ENCODE results near the gene FAM131B. TPM values are rescaled to one million over a fixed set of nuclear protein-coding genes. Genes with fewer than 3 reads are reported as not detected.
A peak's percentile ranks its signal among the peaks of the same experiment; 100 is the strongest.

The FAM131B gene
- total and polyA plus RNA-seq, 9 of the 15 experiments (the other 6 are each of a cell fraction or from before 2014, with no cell fraction given) = 0.03 to 0.04 TPM; not detected in 7

DNA sequence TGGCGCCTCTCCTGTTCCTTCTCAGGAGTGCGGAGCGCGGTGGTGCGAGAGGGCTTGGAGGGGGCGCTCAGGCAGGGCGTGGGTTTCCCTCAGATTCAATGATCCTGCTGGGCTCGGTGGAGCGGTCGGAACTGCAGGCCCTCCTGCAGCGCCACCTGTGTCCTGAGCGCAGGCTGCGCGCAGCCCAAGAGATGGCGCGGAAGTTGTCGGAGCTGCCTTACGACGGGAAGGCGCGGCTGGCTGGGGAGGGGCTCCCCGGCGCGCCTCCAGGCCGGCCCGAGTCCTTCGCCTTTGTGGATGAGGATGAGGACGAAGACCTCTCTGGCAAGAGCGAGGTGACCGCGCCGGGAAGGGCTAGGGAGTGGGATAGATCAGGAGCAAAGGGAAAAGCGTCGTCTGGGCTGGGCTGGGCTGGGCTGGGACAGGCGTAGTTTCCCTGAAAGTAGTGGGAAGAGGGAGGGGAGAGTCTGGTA lies 17.0 kb downstream of the FAM131B start (continued):
- peak; percentile 29 to 71 (median 70) for TF ChIP-seq YY1 (IDR thresholded peaks at IDR 0.05; ENCODE audit: borderline replicate concordance in 1 of 3, control insufficient read depth in 1 of 3, extremely low read depth in 1 of 3, insufficient read depth in 3 of 3, insufficient read length in 1 of 3, insufficient replicate concordance in 2 of 3, low read depth in 1 of 3, low read length in 2 of 3)
- no peak for TF ChIP-seq PHB2 (IDR thresholded peaks at IDR 0.05; ENCODE audit: low read depth)
- peak; percentile 24; the same call in 1 of the 2 replicates for TF ChIP-seq SPI1 (IDR thresholded peaks at IDR 0.05; ENCODE audit: borderline replicate concordance, low read depth, low read length)
- TF ChIP-seq, protein P1, sequence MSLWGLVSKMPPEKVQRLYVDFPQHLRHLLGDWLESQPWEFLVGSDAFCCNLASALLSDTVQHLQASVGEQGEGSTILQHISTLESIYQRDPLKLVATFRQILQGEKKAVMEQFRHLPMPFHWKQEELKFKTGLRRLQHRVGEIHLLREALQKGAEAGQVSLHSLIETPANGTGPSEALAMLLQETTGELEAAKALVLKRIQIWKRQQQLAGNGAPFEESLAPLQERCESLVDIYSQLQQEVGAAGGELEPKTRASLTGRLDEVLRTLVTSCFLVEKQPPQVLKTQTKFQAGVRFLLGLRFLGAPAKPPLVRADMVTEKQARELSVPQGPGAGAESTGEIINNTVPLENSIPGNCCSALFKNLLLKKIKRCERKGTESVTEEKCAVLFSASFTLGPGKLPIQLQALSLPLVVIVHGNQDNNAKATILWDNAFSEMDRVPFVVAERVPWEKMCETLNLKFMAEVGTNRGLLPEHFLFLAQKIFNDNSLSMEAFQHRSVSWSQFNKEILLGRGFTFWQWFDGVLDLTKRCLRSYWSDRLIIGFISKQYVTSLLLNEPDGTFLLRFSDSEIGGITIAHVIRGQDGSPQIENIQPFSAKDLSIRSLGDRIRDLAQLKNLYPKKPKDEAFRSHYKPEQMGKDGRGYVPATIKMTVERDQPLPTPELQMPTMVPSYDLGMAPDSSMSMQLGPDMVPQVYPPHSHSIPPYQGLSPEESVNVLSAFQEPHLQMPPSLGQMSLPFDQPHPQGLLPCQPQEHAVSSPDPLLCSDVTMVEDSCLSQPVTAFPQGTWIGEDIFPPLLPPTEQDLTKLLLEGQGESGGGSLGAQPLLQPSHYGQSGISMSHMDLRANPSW (CRISPR knock-in tag; IDR thresholded peaks at IDR 0.05) = peak; percentile 39; the same call in 1 of the 2 replicates
- TF ChIP-seq ZNF707 (CRISPR knock-in tag; conservative IDR thresholded peaks at IDR 0.05) = no peak
- TF ChIP-seq, protein P2, sequence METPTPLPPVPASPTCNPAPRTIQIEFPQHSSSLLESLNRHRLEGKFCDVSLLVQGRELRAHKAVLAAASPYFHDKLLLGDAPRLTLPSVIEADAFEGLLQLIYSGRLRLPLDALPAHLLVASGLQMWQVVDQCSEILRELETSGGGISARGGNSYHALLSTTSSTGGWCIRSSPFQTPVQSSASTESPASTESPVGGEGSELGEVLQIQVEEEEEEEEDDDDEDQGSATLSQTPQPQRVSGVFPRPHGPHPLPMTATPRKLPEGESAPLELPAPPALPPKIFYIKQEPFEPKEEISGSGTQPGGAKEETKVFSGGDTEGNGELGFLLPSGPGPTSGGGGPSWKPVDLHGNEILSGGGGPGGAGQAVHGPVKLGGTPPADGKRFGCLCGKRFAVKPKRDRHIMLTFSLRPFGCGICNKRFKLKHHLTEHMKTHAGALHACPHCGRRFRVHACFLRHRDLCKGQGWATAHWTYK (CRISPR knock-in tag; IDR thresholded peaks at IDR 0.05) = no peak
- TF ChIP-seq, protein P3, sequence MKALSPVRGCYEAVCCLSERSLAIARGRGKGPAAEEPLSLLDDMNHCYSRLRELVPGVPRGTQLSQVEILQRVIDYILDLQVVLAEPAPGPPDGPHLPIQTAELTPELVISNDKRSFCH (CRISPR knock-in tag; IDR thresholded peaks at IDR 0.05) = no peak
- TF ChIP-seq, protein P3 (tag; IDR thresholded peaks at IDR 0.05) = peak; percentile 25; the same call in 1 of the 2 replicates
- TF ChIP-seq, protein P4, sequence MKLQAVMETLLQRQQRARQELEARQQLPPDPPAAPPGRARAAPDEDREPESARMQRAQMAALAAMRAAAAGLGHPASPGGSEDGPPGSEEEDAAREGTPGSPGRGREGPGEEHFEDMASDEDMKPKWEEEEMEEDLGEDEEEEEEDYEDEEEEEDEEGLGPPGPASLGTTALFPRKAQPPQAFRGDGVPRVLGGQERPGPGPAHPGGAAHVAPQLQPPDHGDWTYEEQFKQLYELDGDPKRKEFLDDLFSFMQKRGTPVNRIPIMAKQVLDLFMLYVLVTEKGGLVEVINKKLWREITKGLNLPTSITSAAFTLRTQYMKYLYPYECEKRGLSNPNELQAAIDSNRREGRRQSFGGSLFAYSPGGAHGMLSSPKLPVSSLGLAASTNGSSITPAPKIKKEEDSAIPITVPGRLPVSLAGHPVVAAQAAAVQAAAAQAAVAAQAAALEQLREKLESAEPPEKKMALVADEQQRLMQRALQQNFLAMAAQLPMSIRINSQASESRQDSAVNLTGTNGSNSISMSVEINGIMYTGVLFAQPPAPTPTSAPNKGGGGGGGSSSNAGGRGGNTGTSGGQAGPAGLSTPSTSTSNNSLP (IDR thresholded peaks at IDR 0.05; ENCODE audit: borderline replicate concordance, low read depth, low read length) = no peak
- TF ChIP-seq, protein P5, sequence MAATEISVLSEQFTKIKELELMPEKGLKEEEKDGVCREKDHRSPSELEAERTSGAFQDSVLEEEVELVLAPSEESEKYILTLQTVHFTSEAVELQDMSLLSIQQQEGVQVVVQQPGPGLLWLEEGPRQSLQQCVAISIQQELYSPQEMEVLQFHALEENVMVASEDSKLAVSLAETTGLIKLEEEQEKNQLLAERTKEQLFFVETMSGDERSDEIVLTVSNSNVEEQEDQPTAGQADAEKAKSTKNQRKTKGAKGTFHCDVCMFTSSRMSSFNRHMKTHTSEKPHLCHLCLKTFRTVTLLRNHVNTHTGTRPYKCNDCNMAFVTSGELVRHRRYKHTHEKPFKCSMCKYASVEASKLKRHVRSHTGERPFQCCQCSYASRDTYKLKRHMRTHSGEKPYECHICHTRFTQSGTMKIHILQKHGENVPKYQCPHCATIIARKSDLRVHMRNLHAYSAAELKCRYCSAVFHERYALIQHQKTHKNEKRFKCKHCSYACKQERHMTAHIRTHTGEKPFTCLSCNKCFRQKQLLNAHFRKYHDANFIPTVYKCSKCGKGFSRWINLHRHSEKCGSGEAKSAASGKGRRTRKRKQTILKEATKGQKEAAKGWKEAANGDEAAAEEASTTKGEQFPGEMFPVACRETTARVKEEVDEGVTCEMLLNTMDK (IDR thresholded peaks at IDR 0.05; ENCODE audit: borderline replicate concordance, insufficient read depth, low read depth, low read length, poor library complexity, severe bottlenecking) = peak; percentile 90
- TF ChIP-seq NFATC3 (IDR thresholded peaks at IDR 0.05) = no peak
- TF ChIP-seq CCNT2 (IDR thresholded peaks at IDR 0.05; ENCODE audit: borderline replicate concordance, extremely low read depth, insufficient read length, low read depth, low read length) = peak; percentile 59
- no peak for TF ChIP-seq ZNF764 (CRISPR knock-in tag; IDR thresholded peaks at IDR 0.05; ENCODE audit: low read depth)
- TF ChIP-seq NRF1 (conservative IDR thresholded peaks at IDR 0.05 in 1 of 2, IDR thresholded peaks at IDR 0.05 in 1 of 2) = peak; percentile 78 to 83
- no peak for TF ChIP-seq FOXJ3 (CRISPR knock-in tag; IDR thresholded peaks at IDR 0.05)
- peak in 1 of 2 experiments; percentile 84; a peak in 2 of 4 replicates for TF ChIP-seq MAZ (CRISPR knock-in tag; conservative IDR thresholded peaks at IDR 0.05 in 1 of 2, IDR thresholded peaks at IDR 0.05 in 1 of 2)
- no peak for TF ChIP-seq KDM1A (IDR thresholded peaks at IDR 0.05)
- no peak for TF ChIP-seq ZNF76 (CRISPR knock-in tag; IDR thresholded peaks at IDR 0.05; ENCODE audit: borderline replicate concordance)
